DMS53 (cell line): ENCODE measurements around the gene ANKS1B.

ENCODE experiments used
- DNase-seq: peaks from one replicate; lab custom pipeline; 2025; lab: John Stamatoyannopoulos, UW

ANKS1B gene

GRCh38 chr12:98758331-98758730 lies 1226.4 kb downstream of the ANKS1B start:
- DNase-seq, result no peak

- no peak for DNase-seq
Observed at GRCh38 chr12:98757455-98757854, 1227.3 kb downstream of the ANKS1B start.

GRCh38 chr12:98755855-98756254 lies 1228.9 kb downstream of the ANKS1B start:
- peak; percentile 26 for DNase-seq

GRCh38 chr12:98754095-98754494 lies 1230.6 kb downstream of the ANKS1B start:
- DNase-seq, result peak; percentile 97

GRCh38 chr12:98752726-98753125 lies 1232.0 kb downstream of the ANKS1B start:
- no peak for DNase-seq

- no peak for DNase-seq
Observed at GRCh38 chr12:98751580-98752115, 1233.1 kb downstream of the ANKS1B start.

GRCh38 chr12:98750511-98750910 lies 1234.2 kb downstream of the ANKS1B start:
- no peak for DNase-seq

GRCh38 chr12:98748463-98748862 lies 1236.3 kb downstream of the ANKS1B start:
- DNase-seq, result no peak

- DNase-seq, result peak; percentile 71
Observed at GRCh38 chr12:98745578-98746391, 1239.0 kb downstream of the ANKS1B start.

GRCh38 chr12:98744680-98745079 lies 1240.1 kb downstream of the ANKS1B start:
- DNase-seq, result no peak

- DNase-seq, result peak; percentile 70
Observed at GRCh38 chr12:98743362-98743953, 1241.3 kb downstream of the ANKS1B start.

GRCh38 chr12:98741556-98742265 lies 1243.0 kb downstream of the ANKS1B start:
- DNase-seq, result no peak

GRCh38 chr12:98741196-98741555 lies 1243.6 kb downstream of the ANKS1B start:
- DNase-seq, result no peak

GRCh38 chr12:98740751-98741150 lies 1244.0 kb downstream of the ANKS1B start:
- DNase-seq, result no peak

GRCh38 chr12:98738539-98738938 lies 1246.2 kb downstream of the ANKS1B start:
- DNase-seq, result no peak

- DNase-seq, result no peak
Observed at GRCh38 chr12:98738002-98738401, 1246.7 kb downstream of the ANKS1B start.

- peak; percentile 73 for DNase-seq
Observed at GRCh38 chr12:98737322-98737712, 1247.4 kb downstream of the ANKS1B start.

GRCh38 chr12:98736352-98737321 lies 1248.1 kb downstream of the ANKS1B start:
- DNase-seq, result peak; percentile 84

GRCh38 chr12:98735821-98736220 lies 1248.9 kb downstream of the ANKS1B start:
- DNase-seq, result no peak

GRCh38 chr12:98733667-98734350 lies 1250.9 kb downstream of the ANKS1B start:
- DNase-seq, result no peak

- no peak for DNase-seq
Observed at GRCh38 chr12:98730412-98730811, 1254.3 kb downstream of the ANKS1B start.
